IMR-90 (cell line): ENCODE results near the gene PIP. TPM values are rescaled to one million over a fixed set of nuclear protein-coding genes. Genes with fewer than 3 reads are reported as not detected.
"Not testable (repeated sequence)": the region's sequence is repeated elsewhere in the genome, so short reads cannot be mapped to it uniquely, and the experiment has no call there.

Source experiments
- ATAC-seq: fragments of 200-7000 bp; cut with Tn5 transposase; 2 replicates; pipeline ENCODE4 v1.9.1; 2020; ENCODE audit warnings: low read depth, mild to moderate bottlenecking, moderate library complexity
- BruUV-seq: library from RNA; stranded (reverse); fragments of 400-500 nt; replicated peaks from 2 replicates; lab custom pipeline; 2021; lab: Mats Ljungman, UMichigan
- CTCF ChIA-PET: fragments of 300-600 bp; formaldehyde crosslinking; extraction: SDS; loops from one replicate; lab custom pipeline; 2021; ENCODE audit warnings: antibody characterized with exemption; lab: Yijun Ruan, JAX
- POLR2A ChIA-PET: fragments of 300-600 bp; sonication (Branson Sonifier 250); formaldehyde crosslinking; loops from one replicate; lab custom pipeline; 2022; ENCODE audit warnings: antibody characterized with exemption; ENCODE audit not compliant: unreplicated experiment; lab: Charles Lee
- DNase-seq: peaks from one replicate; pipeline ENCODE4 v3.0.0; 2013
- H2AFZ ChIP-seq: replicated peaks from 2 replicates; pipeline ENCODE3; 2013; ENCODE audit warnings: low read length, mild to moderate bottlenecking; ENCODE audit not compliant: poor library complexity
- H2AK5ac ChIP-seq: 2 replicates; pipeline ENCODE4 v1.6.1; 2013; ENCODE audit warnings: low read depth, low read length, inconsistent platforms
- H2AK9ac ChIP-seq: replicated peaks from 2 replicates; pipeline ENCODE3; 2013; ENCODE audit warnings: mild to moderate bottlenecking, low read depth, low read length, moderate library complexity; ENCODE audit not compliant: poor library complexity
- H2BK120ac ChIP-seq: 2 replicates; pipeline ENCODE4 v1.6.1; 2013; ENCODE audit warnings: low read depth, low read length, inconsistent platforms
- H2BK15ac ChIP-seq: 3 replicates; pipeline ENCODE4 v1.6.1; 2013; ENCODE audit warnings: low read depth, low read length, inconsistent platforms
- H2BK20ac ChIP-seq: 2 replicates; pipeline ENCODE4 v1.6.1; 2013; ENCODE audit warnings: low read depth, mild to moderate bottlenecking, inconsistent platforms, low read length, moderate library complexity
- H2BK5ac ChIP-seq: 2 replicates; pipeline ENCODE4 v1.6.1; 2013; ENCODE audit warnings: mild to moderate bottlenecking, low read depth, low read length, inconsistent platforms; ENCODE audit not compliant: poor library complexity, severe bottlenecking
- H3K14ac ChIP-seq: replicated peaks from 2 replicates; pipeline ENCODE4 v1.6.1; 2013; ENCODE audit warnings: low read depth, low read length, inconsistent platforms
- H3K18ac ChIP-seq: 2 replicates; pipeline ENCODE4 v1.6.1; 2013; ENCODE audit warnings: low read depth, low read length, control low read depth
- H3K23ac ChIP-seq: 2 replicates; pipeline ENCODE4 v1.6.1; 2013; ENCODE audit warnings: low read depth, low read length, inconsistent platforms
- H3K27ac ChIP-seq: 2 replicates; pipeline ENCODE4 v1.5.1; 2013; ENCODE audit warnings: mild to moderate bottlenecking, control low read depth, low read length; ENCODE audit not compliant: insufficient read depth
- H3K27me3 ChIP-seq: 2 replicates; pipeline ENCODE4 v1.6.1; 2013; ENCODE audit warnings: low read length; ENCODE audit not compliant: control insufficient read depth, insufficient read depth
- H3K36me3 ChIP-seq: 2 replicates; pipeline ENCODE4 v1.6.1; 2013; ENCODE audit warnings: low read length, mixed read lengths; ENCODE audit not compliant: control insufficient read depth, insufficient read depth
- H3K4ac ChIP-seq: 2 replicates; pipeline ENCODE4 v1.6.1; 2013; ENCODE audit warnings: low read depth, low read length, inconsistent platforms
- H3K4me1 ChIP-seq: 2 replicates; pipeline ENCODE4 v1.6.1; 2013; ENCODE audit warnings: low read length, mixed read lengths; ENCODE audit not compliant: control insufficient read depth, insufficient read depth
- H3K4me2 ChIP-seq: 2 replicates; pipeline ENCODE4 v1.6.1; 2013; ENCODE audit warnings: low read depth, mild to moderate bottlenecking, control low read depth, low read length, moderate library complexity
- H3K4me3 ChIP-seq: 2 replicates; pipeline ENCODE4 v1.5.1; 2013; ENCODE audit warnings: low read depth, mild to moderate bottlenecking, control low read depth, low read length, moderate library complexity; ENCODE audit not compliant: insufficient read depth
- H3K56ac ChIP-seq: 2 replicates; pipeline ENCODE4 v1.6.1; 2013; ENCODE audit warnings: low read length, inconsistent platforms; ENCODE audit not compliant: insufficient read depth; ENCODE audit errors: extremely low read depth
- H3K79me1 ChIP-seq, 2 experiments: 2 replicates each; pipeline ENCODE4 v1.6.1; 2013; ENCODE audit warnings: low read length in 2 of 2, inconsistent platforms in 1 of 2, low read depth in 1 of 2
- H3K9ac ChIP-seq: 2 replicates; pipeline ENCODE4 v1.6.1; 2013; ENCODE audit warnings: low read depth, low read length, control low read depth
- H3K9me1 ChIP-seq: 2 replicates; pipeline ENCODE4 v1.6.1; 2013; ENCODE audit warnings: low read length, inconsistent platforms; ENCODE audit not compliant: insufficient read depth
- H3K9me3 ChIP-seq: 2 replicates; pipeline ENCODE4 v1.6.1; 2013; ENCODE audit warnings: low read length; ENCODE audit not compliant: control insufficient read depth, insufficient read depth
- H4K20me1 ChIP-seq: 2 replicates; pipeline ENCODE4 v1.6.1; 2013; ENCODE audit warnings: low read length, inconsistent platforms; ENCODE audit not compliant: insufficient read depth
- H4K5ac ChIP-seq: 2 replicates; pipeline ENCODE4 v1.6.1; 2013; ENCODE audit warnings: mild to moderate bottlenecking, low read depth, low read length, control low read depth
- H4K8ac ChIP-seq, 2 experiments: 2 replicates each; pipeline ENCODE4 v1.6.1; 2013; ENCODE audit warnings: low read depth in 2 of 2, low read length in 2 of 2, control low read depth in 1 of 2, inconsistent platforms in 1 of 2
- H4K91ac ChIP-seq: 2 replicates; pipeline ENCODE4 v1.6.1; 2013; ENCODE audit warnings: low read depth, low read length, inconsistent platforms; ENCODE audit not compliant: insufficient read depth
- WGBS, 2 experiments: methylation state at CpG; one replicate each; pipeline versions ENCODE4 v1.1.5 to v1.1.7; 2013; ENCODE audit warnings: missing lambda C conversion rate in 2 of 2; ENCODE audit not compliant: insufficient read length in 1 of 2; ENCODE audit errors: extremely low coverage in 2 of 2; 5-methylcytosine and 5-hydroxymethylcytosine counted together
- dilution Hi-C: fragments of 300-500 bp; cut with HindIII; formaldehyde crosslinking; loops from one replicate; pipeline ENCODE4 v1.14.3; 2018; ENCODE audit warnings: low sequenced_read_pairs; ENCODE audit not compliant: unreplicated experiment
- in situ Hi-C: fragments of 300-500 bp; cut with MboI; formaldehyde crosslinking; loops from 3 replicates; pipeline ENCODE4 v1.14.3; 2019; ENCODE audit warnings: low sequenced_read_pairs, inconsistent platforms, mixed read lengths
- intact Hi-C: fragments of 100-400 bp; cut with micrococcal nuclease; formaldehyde crosslinking; loops from 2 replicates; pipeline ENCODE4 v1.10.0; 2022
- polyA plus RNA-seq, 3 experiments: library from polyadenylated mRNA; depleted of rRNA; stranded (reverse); fragments of >200 nt; gene quantifications; 2 replicates each; pipeline ENCODE4 v1.2.3, GENCODE V29; 2012; ENCODE audit warnings: low replicate concordance in 1 of 3
- total RNA-seq: library from RNA; depleted of rRNA; stranded (reverse); fragments of >200 nt; gene quantifications from 2 replicates; pipeline ENCODE4 v1.2.3, GENCODE V29; 2012

The PIP gene
- total and polyA plus RNA-seq, 2 of the 4 experiments (the other 2 are of a cell fraction) = not detected

DNA sequence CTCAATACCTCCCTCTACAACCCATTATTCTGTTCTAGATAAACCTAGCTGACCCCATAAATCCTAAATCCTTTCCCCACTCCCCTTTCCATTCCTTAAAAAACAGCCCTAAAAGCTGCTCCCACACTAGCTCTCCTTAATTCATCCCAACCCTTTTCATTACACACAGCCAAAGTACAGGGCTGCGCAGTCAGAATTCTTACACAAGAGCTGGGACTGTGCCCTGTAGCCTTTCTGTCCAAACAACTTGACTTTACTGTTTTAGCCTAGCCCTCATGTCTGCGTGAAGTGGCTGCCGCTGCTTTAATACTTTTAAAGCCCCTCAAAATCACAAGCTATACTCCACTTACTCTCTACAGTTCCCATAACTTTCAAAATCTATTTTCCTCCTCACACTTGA is 23.9 kb upstream of the PIP start:
- H3K4me1 ChIP-seq, H4K20me1 ChIP-seq, H3K4ac ChIP-seq, ATAC-seq, H3K4me3 ChIP-seq, H3K18ac ChIP-seq, H2AK5ac ChIP-seq, H2AFZ ChIP-seq, H3K9me1 ChIP-seq, POLR2A ChIA-PET, H3K9ac ChIP-seq, H3K36me3 ChIP-seq, H2BK120ac ChIP-seq, H2AK9ac ChIP-seq, BruUV-seq, H3K23ac ChIP-seq, H3K14ac ChIP-seq, H3K27ac ChIP-seq, H3K9me3 ChIP-seq, H3K79me1 ChIP-seq, in situ Hi-C loops, H4K91ac ChIP-seq, intact Hi-C loops, H2BK15ac ChIP-seq, H2BK20ac ChIP-seq, H3K4me2 ChIP-seq, DNase-seq, CTCF ChIA-PET, H3K27me3 ChIP-seq, H4K8ac ChIP-seq, H2BK5ac ChIP-seq, H3K56ac ChIP-seq, H4K5ac ChIP-seq, dilution Hi-C loops: not testable (repeated sequence)
- WGBS, 2 experiments = 40% methylated on average over 2 of the region's 3 CpGs; no CpG with 5 or more reads in 1 of the 2 experiments
